Measurements from ENCODE around the gene ANKFY1. TPM values are rescaled to one million over a fixed set of nuclear protein-coding genes. Genes with fewer than 3 reads are reported as not detected.

Gene ANKFY1
- total RNA-seq, 1 donor from 2014 or later, result 22.6 TPM

DNA sequence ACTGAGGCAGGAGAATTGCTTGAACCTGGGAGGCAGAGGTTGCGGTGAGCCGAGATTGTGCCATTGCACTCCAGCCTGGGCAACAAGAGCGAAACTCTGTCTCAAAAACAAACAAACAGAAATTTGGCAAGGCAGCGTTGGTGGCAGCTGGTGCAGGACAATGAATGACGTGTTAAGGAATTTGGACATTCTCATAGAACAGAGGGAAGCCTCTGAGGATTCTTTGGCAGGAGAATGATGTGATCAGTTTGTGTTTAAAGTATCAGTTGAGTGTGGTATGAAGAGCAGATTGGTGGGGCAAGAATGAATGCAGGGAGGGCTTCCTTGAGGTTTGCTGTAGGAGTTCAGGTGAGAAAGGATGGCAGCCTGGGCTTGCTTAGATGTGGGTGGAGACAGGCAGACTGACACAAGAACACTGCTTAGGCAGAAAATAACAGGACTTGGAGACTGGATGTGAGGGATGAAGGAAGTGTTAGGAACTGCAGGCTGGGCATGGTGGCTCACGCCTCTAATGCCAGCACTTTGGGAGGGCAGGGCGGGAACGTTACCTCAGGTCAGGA, 115.9 kb downstream of the ANKFY1 start:
- Histone ChIP-seq H3K4me3 (ENCODE audit: low read depth, low read length) (no peak overlapping the region), H3K36me3 (ENCODE audit: control insufficient read depth, insufficient read depth, low read length) (no peaks in the 10 kb centered on the region), H3K27me3 (ENCODE audit: control insufficient read depth, insufficient read depth, low read length) (no peaks in the 10 kb centered on the region)
- TF ChIP-seq, protein P1, sequence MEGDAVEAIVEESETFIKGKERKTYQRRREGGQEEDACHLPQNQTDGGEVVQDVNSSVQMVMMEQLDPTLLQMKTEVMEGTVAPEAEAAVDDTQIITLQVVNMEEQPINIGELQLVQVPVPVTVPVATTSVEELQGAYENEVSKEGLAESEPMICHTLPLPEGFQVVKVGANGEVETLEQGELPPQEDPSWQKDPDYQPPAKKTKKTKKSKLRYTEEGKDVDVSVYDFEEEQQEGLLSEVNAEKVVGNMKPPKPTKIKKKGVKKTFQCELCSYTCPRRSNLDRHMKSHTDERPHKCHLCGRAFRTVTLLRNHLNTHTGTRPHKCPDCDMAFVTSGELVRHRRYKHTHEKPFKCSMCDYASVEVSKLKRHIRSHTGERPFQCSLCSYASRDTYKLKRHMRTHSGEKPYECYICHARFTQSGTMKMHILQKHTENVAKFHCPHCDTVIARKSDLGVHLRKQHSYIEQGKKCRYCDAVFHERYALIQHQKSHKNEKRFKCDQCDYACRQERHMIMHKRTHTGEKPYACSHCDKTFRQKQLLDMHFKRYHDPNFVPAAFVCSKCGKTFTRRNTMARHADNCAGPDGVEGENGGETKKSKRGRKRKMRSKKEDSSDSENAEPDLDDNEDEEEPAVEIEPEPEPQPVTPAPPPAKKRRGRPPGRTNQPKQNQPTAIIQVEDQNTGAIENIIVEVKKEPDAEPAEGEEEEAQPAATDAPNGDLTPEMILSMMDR (IDR thresholded peaks at IDR 0.05; ENCODE audit: insufficient read depth, low read length, severe bottlenecking), result no peak
- FAIRE-seq (no peak), DNase-seq (ENCODE audit: low read depth) (no peak)

DNA sequence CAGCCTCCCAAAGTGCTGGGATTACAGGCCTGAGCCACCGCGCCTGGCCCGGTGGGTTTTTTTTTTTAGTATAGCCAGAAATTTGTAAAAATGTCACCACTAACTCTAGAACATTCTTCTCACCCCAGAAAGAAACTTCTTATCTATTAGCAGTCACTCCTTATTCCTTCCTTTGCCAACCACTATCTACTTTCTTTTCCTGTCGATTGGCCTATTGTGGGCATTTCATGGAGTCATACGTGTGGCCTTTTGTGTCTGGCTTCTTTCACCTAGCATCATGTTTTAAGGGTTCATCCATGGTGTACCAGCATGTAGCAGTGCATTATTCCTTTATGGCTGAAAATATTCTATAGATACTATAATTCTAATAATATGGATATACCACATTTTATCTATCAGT, 117.1 kb downstream of the ANKFY1 start:
- no peak for FAIRE-seq

DNA sequence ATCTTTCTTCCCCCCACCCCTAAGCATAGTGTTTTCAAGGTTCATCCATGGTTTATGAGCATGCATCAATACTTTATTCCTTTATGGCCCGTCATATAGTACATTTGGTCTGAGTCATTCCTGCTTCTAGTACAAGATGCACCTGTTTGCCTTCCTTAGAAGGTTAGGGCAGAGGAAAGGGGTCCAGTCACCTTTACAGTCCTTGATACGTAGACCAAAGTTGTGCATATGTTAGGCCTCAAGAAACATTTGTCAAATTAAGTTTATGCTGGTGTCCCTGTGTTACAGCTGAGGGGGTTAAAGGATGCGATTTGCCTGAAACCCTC, 119.4 kb downstream of the ANKFY1 start:
- H3K27me3 ChIP-seq (ENCODE audit: control insufficient read depth, insufficient read depth, low read length), result no peaks in the 10 kb centered on the region
- DNase-seq (ENCODE audit: low read depth), result no peak
- FAIRE-seq, result no peak
- TF ChIP-seq, protein P1 (IDR thresholded peaks at IDR 0.05; ENCODE audit: insufficient read depth, low read length, severe bottlenecking), result no peak
- peak overlapping the region; percentile 87 for H3K4me3 ChIP-seq (ENCODE audit: low read depth, low read length)
- peaks cover 2% of the 10 kb centered on the region for H3K36me3 ChIP-seq (ENCODE audit: control insufficient read depth, insufficient read depth, low read length)

More for the DNA sequence above, 117.1 kb downstream of the ANKFY1 start:
- TF ChIP-seq, protein P1 (IDR thresholded peaks at IDR 0.05; ENCODE audit: insufficient read depth, low read length, severe bottlenecking), result no peak
- H3K4me3 ChIP-seq (ENCODE audit: low read depth, low read length), result no peak overlapping the region
- no peak for DNase-seq (ENCODE audit: low read depth)
- H3K27me3 ChIP-seq (ENCODE audit: control insufficient read depth, insufficient read depth, low read length), result no peaks in the 10 kb centered on the region
- no peaks in the 10 kb centered on the region for H3K36me3 ChIP-seq (ENCODE audit: control insufficient read depth, insufficient read depth, low read length)

DNA sequence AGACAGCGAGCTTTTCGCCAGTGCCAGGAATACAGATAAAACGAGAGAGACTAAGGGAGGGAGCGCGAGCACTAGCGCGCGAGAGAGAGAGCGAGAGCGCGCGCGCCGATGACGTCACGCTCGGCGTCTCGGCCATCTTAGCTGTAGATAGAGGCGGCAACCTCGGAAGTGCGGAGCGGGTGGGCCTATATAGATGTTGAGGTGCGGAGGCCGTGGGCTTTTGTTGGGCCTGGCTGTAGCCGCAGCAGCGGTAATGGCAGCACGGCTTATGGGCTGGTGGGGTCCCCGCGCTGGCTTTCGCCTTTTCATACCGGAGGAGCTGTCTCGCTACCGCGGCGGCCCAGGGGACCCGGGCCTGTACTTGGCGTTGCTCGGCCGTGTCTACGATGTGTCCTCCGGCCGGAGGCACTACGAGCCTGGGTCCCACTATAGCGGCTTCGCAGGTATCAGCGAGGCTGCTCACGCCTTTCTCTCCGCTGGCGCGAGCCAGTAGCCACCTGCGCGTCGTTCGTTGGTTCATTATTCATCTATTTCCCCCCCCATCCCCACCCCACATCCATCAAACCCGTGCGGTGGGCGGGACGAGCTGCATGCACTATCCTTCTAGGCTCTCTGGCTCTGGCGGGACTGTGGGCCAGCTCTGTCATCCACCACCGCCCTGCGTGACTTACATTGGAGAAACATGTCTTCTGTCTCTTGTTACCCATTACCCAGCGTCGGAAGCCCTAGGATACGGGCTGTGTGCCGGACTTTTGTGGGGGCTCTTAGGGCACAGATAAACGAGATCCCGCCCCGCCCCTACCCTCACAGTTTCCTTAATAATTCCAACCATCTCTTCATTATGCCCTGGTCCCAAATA, 120.0 kb downstream of the ANKFY1 start:
- DNase-seq (ENCODE audit: low read depth) (peak; percentile 78), FAIRE-seq (no peak)
- Histone ChIP-seq H3K36me3 (ENCODE audit: control insufficient read depth, insufficient read depth, low read length) (peaks cover 2% of the 10 kb centered on the region), H3K27me3 (ENCODE audit: control insufficient read depth, insufficient read depth, low read length) (no peaks in the 10 kb centered on the region), H3K4me3 (ENCODE audit: low read depth, low read length) (peak overlapping the region; percentile 87)
- TF ChIP-seq, protein P1 (IDR thresholded peaks at IDR 0.05; ENCODE audit: insufficient read depth, low read length, severe bottlenecking), result no peak

DNA sequence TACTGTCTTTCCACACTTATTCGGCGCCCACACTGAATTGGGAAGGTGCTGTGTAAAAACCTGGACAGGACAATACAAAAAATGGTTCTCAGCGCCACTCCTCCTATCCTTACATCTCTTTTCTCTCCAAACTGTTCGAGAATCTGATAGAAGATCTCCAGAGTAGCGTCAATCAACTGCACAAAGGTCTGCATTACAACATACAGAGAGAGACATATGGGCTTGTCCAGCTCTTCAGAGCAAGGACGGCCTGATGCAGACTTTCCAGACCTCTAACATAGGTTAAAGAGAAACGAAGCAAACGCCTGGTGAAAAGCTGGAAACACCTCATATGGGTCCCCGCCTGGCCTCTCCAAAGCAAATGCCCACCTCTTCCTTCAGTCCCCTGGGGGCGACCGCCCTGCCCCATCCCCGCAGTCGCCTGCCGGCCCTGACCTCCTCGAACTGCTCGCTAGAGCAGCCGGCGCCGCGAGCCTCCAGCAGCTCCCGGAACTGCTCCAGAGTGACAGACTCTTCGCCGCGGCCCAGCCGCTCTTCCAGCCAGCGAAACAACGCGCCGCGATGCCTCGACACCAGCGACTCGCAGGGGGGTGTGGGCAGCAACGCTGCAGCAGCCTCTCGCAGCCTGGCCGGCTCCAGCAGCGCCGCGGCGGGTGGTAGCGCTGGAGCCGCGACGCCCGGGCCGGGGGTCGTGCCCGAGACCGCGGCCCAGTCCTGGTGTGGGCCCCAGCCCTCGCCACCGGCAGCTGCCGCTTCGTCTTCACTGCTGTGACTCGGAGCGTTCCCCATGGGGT, 121.5 kb downstream of the ANKFY1 start:
- peaks cover 2% of the 10 kb centered on the region for H3K36me3 ChIP-seq (ENCODE audit: control insufficient read depth, insufficient read depth, low read length)
- TF ChIP-seq, protein P1 (IDR thresholded peaks at IDR 0.05; ENCODE audit: insufficient read depth, low read length, severe bottlenecking), result no peak
- H3K27me3 ChIP-seq (ENCODE audit: control insufficient read depth, insufficient read depth, low read length), result no peaks in the 10 kb centered on the region
- H3K4me3 ChIP-seq (ENCODE audit: low read depth, low read length), result peak overlapping the region; percentile 87
- DNase-seq (ENCODE audit: low read depth) (no peak), FAIRE-seq (no peak)

All from bronchial epithelial cell (primary cell).